Fibroblast of peridontal ligament (primary cell): Measurements from ENCODE around the gene SFXN1.

ENCODE experiments used
- DNase-seq: peaks from one replicate; pipeline ENCODE4 v3.0.0-alpha.2; 2010; ENCODE audit errors: extremely low read depth

The SFXN1 gene

GRCh38 chr5:175465282-175465681 lies 13.1 kb upstream of the SFXN1 start:
- DNase-seq, result no peak

- peak; percentile 59 for DNase-seq
Measured at GRCh38 chr5:175466700-175467318, 11.6 kb upstream of the SFXN1 start.

- DNase-seq, result no peak
Measured at GRCh38 chr5:175467983-175468690, 10.2 kb upstream of the SFXN1 start.

GRCh38 chr5:175468892-175469291 lies 9.5 kb upstream of the SFXN1 start:
- no peak for DNase-seq

GRCh38 chr5:175469916-175470315 lies 8.4 kb upstream of the SFXN1 start:
- DNase-seq, result no peak

- DNase-seq, result no peak
Measured at GRCh38 chr5:175470781-175471180, 7.6 kb upstream of the SFXN1 start.

GRCh38 chr5:175471196-175471595 lies 7.2 kb upstream of the SFXN1 start:
- DNase-seq, result no peak

- DNase-seq, result no peak
Measured at GRCh38 chr5:175471628-175472027, 6.7 kb upstream of the SFXN1 start.

- no peak for DNase-seq
Measured at GRCh38 chr5:175472378-175472777, 6.0 kb upstream of the SFXN1 start.

GRCh38 chr5:175475248-175475647 lies 3.1 kb upstream of the SFXN1 start:
- DNase-seq, result no peak

- DNase-seq, result no peak
Measured at GRCh38 chr5:175477440-175477839, 920 bp upstream of the SFXN1 start.

GRCh38 chr5:175478008-175478383 lies 364 bp upstream of the SFXN1 start:
- no peak for DNase-seq

- DNase-seq, result no peak
Measured at GRCh38 chr5:175479125-175479881, 943 bp downstream of the SFXN1 start.

GRCh38 chr5:175483337-175483736 lies 5.0 kb downstream of the SFXN1 start:
- DNase-seq, result no peak

GRCh38 chr5:175484322-175484721 lies 6.0 kb downstream of the SFXN1 start:
- no peak for DNase-seq

GRCh38 chr5:175484829-175485228 lies 6.5 kb downstream of the SFXN1 start:
- no peak for DNase-seq

GRCh38 chr5:175485631-175486030 lies 7.3 kb downstream of the SFXN1 start:
- DNase-seq, result no peak

- no peak for DNase-seq
Measured at GRCh38 chr5:175487514-175488222, 9.3 kb downstream of the SFXN1 start.

GRCh38 chr5:175489693-175490443 lies 11.5 kb downstream of the SFXN1 start:
- DNase-seq, result no peak

- no peak for DNase-seq
Measured at GRCh38 chr5:175491223-175491622, 12.9 kb downstream of the SFXN1 start.

GRCh38 chr5:175493260-175493659 lies 14.9 kb downstream of the SFXN1 start:
- DNase-seq, result no peak

GRCh38 chr5:175493726-175494125 lies 15.4 kb downstream of the SFXN1 start:
- no peak for DNase-seq
